HG02852 (cell line): Measurements from ENCODE around the gene CACNA2D3.

ENCODE experiments used
- ATAC-seq: cut with Tn5 transposase; IDR thresholded peaks from one replicate; pipeline ENCODE4 v1.9.1; 2021; ENCODE audit warnings: mild to moderate bottlenecking, moderate library complexity; ENCODE audit not compliant: unreplicated experiment

CACNA2D3 gene

DNA sequence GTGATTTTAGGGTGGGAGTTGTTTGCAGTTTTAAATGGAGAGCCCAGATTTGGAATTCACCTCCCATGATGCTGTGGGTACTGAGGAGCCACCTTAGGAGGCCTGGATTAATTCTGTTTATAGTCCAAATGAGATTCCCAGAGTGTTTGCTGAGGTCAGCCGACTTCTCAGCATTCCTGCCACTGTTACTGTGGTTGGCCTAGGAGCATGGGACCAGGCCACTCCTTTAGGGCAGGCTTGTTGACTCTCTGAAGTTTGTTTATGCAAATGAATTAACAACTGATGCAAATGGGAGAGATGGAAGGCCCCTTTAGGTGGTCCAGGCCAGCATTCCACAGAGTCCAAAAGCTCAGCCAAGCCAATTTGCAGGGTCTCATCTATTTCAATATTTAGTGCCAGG, 46.1 kb downstream of the CACNA2D3 start:
- no peak for ATAC-seq

DNA sequence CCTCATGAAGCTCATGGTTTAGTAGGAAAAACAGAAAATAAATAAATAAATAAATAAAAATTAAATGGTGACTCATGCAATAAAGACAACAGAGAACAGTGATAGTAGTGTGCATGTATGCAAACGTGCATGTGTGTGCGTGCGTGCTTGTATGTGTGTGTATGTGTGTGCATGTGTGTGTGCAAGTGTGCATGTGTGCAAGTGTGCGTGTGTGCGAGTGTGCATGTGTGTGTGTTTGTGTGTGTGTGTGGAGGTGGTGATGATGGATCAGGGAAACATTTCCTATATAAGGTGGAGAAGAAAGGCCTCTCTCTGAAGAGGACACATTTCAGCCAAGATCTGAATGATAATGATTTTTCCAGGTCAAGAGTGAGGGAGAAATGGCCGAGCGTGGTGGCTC, 47.2 kb downstream of the CACNA2D3 start:
- ATAC-seq, result no peak

DNA sequence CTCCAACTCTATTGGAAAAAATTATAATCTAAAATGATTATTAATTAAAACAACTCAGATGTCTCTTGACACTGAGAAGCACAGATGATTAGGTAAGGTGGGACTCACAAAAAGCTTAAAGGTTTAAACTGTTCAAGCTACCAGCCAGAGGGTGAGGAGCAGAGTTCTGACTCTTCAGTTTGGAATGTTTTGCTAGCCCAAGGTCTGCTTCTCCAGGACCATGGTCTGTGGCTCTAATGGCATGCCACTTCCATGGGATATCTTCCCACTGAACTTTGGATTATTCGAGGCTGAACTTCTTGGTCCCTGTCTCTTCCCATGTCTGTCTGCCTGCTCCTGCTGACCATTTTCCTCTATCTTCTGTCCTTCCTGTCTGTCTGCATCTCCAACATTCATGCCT, 49.2 kb downstream of the CACNA2D3 start:
- no peak for ATAC-seq

DNA sequence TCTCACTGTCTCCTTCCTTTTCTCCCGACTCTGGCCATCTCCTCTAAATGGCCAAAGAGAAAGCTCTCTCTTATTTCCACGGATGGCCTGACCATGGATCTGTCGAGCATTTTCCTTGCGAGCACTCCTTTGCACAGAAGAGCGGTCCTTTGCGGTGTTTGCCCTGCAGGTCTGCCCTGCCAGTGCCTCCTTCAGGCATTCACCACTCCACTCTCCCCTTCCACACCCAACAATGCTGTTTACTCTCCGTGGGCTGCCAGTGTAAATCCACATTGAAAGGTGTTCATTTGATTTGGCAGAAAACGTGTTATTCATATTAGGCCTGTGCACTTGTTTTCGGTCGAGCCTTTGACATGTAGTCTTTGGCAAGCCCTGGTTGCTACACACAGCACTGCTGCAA, 49.6 kb downstream of the CACNA2D3 start:
- no peak for ATAC-seq

DNA sequence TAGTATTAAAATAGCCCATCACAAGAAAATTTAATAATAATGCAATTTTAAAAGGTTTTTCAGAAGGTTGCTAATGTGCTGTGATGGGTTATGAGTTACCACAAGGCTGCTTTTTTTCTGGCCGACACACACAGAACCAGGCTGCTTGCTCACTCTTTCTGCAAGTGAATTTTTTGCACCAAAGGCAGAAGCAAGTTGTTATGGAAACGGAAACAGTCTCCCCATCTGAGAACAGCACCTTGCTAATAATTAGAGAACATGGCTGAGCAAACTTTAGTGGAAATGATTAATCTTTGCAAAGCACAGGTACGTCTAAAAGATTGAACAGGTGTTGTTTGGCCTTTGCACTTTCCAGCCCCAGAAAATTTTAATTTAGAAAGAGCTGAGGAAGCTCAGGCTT, 51.0 kb downstream of the CACNA2D3 start:
- no peak for ATAC-seq

DNA sequence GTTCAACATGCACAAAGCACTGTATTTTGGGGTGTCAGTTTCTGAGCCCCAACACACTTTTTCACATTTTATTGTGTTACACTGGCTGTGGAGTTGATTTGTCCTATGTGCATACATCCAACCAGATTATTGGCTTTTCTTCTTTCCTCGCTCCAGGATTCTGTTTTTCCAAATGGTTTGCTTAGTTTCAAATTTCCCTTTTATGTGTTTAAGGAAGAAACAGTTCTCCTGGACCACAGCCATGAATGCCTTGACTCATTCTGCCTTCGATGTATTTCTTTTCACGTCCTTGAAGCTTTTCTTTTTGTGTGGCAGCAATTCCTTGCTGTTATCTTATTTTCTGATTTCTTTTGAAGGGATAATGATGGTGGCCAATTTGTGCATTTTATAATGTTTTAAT, 53.8 kb downstream of the CACNA2D3 start:
- ATAC-seq, result no peak

DNA sequence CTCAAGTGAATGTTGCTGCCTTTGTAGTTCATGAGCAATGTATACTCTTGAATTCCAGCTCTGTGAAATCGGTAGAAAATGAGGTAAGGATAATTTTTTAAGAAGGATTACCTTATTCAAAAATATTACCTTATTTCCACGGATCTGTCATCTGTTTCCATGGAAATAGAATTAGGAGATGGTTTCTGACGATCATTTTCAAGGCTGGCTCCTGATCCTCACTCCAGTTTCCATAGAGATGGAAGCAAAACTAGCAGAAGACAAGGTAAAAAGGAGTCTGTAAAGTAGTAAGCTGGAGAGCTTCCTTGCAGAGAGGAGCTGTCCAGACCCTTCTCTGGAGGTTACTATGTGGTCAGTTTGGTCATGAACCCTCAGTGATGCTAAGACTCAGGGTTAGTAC, 55.5 kb downstream of the CACNA2D3 start:
- no peak for ATAC-seq

DNA sequence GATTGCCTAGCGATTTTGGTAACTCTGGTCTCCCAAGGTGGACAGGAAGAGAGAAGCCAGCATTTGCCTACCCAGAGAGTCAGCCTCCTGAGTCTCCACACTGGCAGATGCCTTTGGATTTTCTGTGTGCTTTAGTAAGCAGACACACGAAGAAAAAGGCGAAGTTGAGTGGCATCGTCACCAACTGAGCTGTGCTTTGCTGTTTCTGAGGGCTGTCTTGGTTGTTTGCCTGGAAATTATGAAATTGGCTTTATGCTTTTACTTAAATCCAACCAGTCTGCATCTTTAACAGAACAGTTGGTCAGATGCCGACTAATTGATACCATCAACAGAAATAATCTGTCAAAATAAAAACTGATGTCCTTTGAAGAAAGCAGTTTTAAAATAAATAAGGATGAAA, 56.0 kb downstream of the CACNA2D3 start:
- no peak for ATAC-seq

DNA sequence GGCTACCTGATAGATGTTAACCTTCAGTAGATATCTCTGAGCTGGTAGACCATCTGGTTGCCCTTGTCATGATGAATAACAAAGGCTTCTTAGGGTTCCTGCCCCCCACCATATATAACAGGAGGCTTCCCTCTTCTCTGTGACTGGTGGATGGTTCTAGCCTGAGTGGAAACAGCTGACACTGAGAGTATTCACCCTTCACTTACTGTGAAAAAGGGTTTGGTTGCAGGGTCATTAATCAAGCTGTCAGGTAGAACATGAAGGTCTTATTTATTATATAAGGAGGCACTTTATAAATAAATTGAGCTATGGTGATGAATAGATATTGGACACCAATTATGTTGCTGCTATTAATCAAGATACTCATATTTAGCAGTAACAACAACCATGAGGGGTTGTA, 58.6 kb downstream of the CACNA2D3 start:
- no peak for ATAC-seq

DNA sequence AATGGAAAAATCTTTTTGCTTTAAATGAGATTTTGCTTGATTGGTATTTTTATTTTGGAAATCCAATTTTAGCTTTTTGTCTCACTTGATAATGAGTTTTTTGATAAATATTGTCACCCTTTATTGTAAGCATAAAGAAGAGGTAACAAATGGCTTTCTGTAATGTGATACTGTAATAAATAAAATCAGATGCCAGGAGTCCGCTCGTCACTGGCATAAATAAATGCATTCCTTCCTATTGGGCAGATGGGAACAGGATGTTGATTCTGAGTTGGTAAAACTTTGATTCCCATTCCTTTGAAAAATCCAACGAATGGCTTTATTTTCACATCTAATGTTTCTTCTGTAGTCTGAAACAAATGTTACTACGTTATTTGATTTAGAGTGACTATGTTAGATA, 59.9 kb downstream of the CACNA2D3 start:
- ATAC-seq, result no peak

DNA sequence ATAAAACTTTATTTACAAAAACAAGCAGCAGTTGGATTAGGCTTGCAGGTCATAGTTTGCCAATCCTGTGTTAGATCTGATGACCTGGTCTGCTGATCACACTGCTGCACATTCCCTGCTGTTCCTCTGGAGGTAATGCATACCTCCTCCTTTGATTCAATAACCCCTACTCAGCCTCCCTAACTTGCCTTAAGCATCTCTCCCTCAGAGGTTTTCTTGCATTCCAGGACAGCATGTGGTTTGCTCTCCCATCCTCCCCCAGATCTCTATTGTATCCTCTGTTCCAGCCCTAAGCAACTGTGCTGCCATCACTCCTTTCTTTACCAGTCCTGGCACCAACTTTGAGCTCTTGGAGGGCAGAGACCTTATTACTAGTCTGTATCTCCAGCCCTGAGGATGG, 63.4 kb downstream of the CACNA2D3 start:
- no peak for ATAC-seq

DNA sequence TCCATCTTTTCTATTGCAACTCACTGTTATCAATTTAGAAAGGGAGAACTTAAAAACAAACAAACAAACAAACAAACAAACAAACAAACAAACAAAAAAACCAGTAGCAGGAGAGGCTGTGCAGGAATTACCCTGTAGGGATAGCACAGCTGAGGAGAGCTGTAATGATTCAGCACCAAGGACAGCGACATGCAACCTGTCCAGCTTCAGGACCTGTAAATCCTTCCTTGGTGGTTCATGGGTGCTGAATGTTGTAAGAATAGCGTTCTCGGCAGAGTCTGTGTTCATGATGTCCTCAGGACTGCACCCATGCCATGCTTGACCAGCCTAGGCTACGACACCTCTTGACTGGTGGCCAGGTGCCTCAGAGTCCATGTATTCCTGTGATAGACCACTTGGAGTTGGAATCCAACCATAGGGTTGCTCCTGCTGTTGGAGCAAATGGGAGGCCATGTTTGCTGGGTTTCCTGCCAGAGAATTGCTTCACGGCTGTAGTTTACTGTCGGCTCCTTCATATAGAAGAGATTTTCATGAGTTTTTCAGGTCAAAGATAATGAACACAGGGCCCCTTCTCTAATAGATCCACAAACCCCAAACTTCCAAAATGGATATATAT, 65.9 kb downstream of the CACNA2D3 start:
- ATAC-seq, result no peak

DNA sequence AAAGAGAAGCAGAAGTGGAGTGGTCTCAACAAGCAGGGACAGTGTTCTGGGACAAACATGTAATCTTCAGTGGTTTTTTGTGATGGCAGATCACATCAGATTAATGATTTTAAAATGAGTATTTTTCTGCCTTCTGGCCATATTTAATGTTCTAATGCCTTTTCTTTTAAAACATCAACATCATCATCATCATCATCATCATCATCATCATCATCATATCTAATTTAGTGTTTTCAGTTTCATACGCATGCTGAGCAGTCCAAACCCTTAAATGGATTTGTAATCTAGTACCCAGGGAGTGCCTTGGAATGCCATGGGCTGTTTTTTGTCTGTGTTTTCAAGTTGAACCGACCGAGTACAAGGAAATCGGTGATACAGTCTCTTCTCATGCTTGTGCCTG, 68.9 kb downstream of the CACNA2D3 start:
- no peak for ATAC-seq

DNA sequence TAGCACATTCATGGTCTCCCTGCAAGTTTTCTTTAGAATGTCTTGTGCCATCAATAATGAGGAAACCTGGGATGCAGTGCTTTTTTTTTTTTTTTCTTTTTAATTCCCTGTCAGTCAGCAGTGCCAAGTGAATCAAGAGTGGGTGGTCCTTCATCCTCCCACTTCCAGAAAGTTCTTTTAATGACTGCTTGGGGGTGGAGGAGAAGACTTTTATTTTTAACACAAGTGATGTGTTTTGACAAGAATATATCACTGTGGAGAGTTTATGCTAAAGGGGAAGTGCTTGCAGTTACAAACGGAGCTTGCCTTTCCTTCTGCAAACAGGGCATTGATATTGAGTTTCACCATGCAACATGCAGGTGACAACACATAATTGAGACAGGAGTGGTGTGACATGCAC, 69.7 kb downstream of the CACNA2D3 start:
- no peak for ATAC-seq

DNA sequence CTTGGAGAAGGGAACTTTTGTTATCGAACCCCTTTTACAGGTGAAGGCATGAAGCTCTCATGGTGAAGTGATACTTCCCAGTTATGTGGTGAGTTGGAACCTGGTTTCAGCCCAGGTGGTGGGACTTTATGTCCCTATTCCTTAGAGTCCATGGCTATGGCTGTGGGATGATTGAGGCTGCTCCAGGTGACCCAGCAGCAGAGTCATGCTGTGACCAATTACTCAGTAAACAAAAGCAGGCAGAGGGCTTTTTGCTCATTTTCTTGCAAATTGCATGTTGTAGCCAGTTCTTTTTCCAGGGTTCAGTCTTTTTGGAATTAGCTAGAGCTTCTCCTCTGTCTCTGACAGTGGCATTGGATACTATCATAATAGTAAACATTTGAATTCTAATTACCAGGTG, 70.7 kb downstream of the CACNA2D3 start:
- ATAC-seq, result no peak

DNA sequence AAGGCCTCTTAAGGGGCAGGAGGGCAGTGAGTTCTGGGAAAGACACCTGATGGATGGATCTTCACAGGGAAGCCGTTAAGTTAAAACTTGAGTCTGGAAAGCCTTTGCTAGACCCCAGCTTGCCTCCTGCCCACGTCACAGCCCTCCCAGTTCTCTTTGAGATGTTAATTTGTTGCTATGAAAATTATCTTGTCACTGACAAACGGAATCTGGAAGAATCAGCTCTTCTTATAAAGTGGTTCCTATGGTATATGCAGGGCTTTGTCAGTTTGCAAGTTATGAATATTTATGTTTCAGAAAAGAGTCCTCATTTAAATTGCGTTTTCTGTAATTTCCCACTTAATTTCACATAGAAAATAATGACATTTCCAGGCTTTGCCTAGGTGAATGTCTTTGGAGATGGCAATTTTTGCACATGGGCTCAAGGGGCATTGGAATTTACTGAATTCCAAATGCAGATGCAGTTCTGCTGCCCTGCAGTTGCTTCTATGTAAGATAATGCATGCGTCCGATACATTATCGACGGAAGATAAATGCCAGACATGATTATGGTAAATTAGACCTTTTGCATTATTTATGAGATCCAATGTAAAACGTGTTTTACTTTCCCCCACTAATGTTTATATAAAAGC, 74.1 kb downstream of the CACNA2D3 start:
- ATAC-seq, result no peak

DNA sequence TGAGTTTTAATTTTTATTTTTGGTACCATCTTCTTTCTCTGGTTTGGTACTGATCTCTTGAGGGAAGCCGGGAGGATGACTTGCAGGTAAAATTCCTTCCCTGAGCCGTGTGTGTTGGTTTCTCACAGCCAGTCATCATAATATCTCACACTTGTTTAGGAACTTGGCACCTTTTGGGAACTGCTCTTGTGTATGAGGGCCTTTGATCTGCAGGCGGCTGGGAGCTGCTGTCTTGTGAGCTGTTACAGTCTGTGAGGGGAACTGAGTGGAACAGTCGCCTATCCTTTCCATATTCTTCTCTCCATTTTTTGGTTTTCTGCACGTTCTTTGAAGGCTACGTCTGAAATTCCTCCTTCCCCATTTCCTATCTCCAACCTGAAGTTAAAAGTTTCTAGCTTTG, 75.2 kb downstream of the CACNA2D3 start:
- no peak for ATAC-seq

DNA sequence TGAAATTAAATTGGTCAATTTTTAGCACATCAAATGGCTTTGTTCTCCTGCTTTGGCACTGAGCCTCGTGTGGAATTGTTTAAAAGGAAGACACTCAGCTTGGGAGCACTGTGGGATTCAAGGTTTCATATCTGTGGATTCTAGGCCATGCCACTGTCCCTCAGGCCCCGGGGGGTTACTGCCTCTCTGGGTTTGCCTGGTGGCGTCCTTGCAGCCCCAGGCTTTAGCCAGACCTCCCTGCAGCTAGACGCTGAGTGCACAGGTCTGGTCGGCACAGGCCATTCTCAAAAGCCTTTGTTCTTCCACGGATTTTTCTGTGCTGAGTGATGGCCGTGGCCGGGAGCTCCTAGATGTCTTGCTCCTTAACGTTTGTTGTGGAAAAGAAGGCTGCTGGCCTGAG, 76.2 kb downstream of the CACNA2D3 start:
- no peak for ATAC-seq

DNA sequence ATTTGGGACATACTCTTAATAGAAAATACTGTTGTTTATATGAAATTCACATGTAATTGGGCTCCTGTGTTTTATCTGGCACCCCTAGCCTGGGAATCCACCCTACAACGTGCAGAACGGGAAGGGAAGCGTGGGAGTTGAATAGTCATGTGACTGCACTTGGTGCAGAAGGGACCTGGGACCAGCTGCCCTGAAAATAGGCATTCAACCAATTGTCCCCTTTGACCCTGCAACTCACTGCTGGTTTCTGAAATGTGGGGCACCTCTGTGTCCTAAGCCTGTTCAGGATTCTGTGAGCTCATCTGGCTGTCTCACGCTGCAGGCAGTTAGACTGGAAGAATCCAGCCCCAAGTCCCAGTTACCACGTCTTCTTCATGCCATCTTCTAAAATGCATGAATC, 79.7 kb downstream of the CACNA2D3 start:
- ATAC-seq, result no peak

DNA sequence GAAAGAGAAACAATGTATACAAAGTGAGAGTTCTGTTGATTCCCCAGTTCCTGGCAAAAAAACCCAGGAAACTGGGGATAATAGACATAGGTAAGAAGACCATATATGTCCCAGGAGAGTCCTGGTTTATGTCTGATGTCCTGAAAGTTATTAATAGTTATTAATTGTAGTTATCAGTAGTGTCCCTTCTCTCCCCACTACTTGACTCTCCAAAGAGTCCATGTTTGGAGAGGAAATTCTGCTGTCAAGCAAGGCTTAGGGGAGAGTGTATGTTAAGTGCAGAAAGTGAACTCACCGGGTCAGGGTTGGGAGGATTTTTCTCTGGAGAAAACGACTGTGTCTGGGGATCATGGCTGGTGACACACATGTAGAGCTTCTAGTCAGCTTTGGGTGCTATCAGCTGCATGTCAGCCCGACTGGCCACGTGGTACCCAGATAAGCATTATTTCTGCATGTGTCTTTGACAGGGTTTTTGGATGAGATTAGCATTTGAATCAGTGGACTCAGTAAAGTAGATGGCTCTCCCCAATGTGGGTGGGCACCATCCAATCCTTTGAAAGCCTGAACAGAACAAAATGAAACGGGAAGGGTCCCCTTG, 80.4 kb downstream of the CACNA2D3 start:
- no peak for ATAC-seq

DNA sequence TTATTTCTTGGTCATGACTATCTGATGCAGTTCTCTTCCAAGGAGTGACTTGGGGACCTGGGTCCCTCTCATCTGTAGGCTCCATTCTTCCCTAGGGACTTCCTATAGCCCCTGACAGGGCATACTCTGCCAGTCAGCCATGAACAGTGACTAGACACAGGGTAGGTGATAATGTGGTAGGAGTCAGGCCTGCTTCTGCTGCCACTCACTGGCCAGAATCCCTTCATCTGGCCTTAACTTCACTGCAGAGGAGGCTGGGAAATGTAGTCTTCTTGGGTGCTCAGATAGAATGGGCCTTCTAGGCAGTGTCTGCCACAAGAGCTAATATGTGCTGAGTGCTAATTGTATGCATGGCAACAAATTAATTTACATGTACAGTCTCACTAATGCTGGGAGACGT, 84.5 kb downstream of the CACNA2D3 start:
- ATAC-seq, result no peak

DNA sequence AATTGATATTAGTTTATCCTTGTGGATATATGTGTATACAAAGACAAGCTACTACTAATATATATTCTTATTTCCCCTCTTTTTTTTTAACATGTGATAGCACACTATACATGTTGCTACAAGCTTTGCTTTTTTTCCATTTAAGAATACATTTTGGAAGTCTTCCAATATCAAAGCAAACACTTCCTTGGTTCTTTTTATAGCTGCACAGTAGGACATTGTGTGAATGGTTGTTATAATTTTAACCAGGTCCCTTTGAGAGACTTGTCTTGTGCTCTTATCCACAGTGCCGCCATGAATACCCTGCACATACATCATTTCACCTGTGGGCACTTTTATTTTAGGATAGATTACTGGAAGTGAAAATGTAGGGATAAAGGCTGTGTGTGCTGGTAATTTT, 88.7 kb downstream of the CACNA2D3 start:
- ATAC-seq, result no peak

DNA sequence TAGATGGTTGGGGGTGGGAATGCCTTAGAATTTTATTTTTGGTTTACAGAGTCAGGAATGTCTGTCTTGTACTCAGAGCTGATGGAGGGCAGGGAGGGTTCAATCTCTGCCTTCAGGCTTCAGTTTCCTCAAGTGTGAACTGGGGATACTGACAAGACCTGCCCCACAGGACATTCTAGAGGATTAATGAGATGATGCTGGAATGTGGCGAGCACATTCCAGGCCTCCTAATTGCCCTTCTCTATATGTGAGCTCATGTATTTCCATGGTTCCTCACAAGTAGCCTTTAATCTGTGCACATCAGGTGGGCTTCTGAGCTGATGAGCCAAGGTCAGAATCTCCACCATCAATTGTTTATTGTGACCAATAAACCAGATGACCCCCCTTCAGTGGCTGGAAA, 90.4 kb downstream of the CACNA2D3 start:
- no peak for ATAC-seq
